Measurements from ENCODE around the gene TNNT2.

TNNT2 gene

GRCh38 chr1:201353186-201353940 is 24.1 kb downstream of the TNNT2 start:
- TF ChIP-seq, protein P1, sequence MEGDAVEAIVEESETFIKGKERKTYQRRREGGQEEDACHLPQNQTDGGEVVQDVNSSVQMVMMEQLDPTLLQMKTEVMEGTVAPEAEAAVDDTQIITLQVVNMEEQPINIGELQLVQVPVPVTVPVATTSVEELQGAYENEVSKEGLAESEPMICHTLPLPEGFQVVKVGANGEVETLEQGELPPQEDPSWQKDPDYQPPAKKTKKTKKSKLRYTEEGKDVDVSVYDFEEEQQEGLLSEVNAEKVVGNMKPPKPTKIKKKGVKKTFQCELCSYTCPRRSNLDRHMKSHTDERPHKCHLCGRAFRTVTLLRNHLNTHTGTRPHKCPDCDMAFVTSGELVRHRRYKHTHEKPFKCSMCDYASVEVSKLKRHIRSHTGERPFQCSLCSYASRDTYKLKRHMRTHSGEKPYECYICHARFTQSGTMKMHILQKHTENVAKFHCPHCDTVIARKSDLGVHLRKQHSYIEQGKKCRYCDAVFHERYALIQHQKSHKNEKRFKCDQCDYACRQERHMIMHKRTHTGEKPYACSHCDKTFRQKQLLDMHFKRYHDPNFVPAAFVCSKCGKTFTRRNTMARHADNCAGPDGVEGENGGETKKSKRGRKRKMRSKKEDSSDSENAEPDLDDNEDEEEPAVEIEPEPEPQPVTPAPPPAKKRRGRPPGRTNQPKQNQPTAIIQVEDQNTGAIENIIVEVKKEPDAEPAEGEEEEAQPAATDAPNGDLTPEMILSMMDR (IDR thresholded peaks at IDR 0.05; ENCODE audit: insufficient read depth, low read length, poor library complexity, severe bottlenecking): no peak
- H3K27me3 ChIP-seq (replicated peaks; ENCODE audit: control insufficient read depth, insufficient read depth, low read length): peaks cover 1% of the 10 kb centered on the region
- DNase-seq (ENCODE audit: extremely low read depth, insufficient read length): no peak
- no peak overlapping the region for H3K4me3 ChIP-seq (replicated peaks; ENCODE audit: low read depth, low read length)
- no peaks in the 10 kb centered on the region for H3K36me3 ChIP-seq (ENCODE audit: control insufficient read depth, insufficient read depth, low read length)

DNA sequence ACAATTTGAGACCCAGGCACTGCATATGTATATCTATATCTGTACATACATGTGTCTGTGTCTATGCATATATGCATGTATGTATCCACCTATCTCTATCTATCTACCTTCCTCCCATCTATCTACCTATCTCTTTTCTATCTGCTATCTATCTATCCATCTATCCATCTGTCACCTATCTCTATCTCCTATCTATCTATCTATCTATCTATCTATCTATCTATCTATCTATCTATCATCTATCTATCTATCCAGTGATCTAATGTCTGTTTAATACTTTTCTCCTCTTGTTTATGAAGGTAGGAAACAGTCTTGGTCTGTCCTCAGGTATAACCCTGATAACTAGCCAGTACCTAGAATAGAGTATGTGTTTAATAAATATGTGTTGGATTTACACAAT is 25.9 kb downstream of the TNNT2 start:
- Histone ChIP-seq H3K27me3 (replicated peaks; ENCODE audit: control insufficient read depth, insufficient read depth, low read length) (no peaks in the 10 kb centered on the region; the same call in none of the 2 replicates), H3K4me3 (replicated peaks; ENCODE audit: low read depth, low read length) (no peak overlapping the region), H3K36me3 (ENCODE audit: control insufficient read depth, insufficient read depth, low read length) (no peaks in the 10 kb centered on the region)
- TF ChIP-seq, protein P1 (IDR thresholded peaks at IDR 0.05; ENCODE audit: insufficient read depth, low read length, poor library complexity, severe bottlenecking): no peak
- no peak for DNase-seq (ENCODE audit: extremely low read depth, insufficient read length)

DNA sequence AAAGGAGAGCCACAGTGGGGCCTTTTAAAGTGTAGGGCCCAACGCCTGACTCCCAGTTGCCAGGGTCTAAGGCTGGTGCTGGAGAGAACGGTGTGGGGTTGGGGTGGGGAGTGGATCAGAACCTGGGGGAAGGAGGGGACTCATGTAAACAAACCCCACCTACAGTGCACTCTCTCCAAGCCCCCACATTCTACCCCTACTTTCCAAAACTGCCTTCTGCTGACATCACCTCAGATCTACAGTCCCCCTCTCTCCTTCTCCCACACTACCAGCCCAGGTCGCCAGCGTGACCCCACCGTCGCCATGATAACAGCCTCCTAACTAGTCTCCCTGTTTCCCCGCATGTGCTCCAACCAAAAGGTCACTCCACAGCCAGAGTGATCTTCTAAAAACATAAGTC is 26.6 kb downstream of the TNNT2 start:
- TF ChIP-seq, protein P1 (IDR thresholded peaks at IDR 0.05; ENCODE audit: insufficient read depth, low read length, poor library complexity, severe bottlenecking): no peak
- no peak for DNase-seq (ENCODE audit: extremely low read depth, insufficient read length)
- H3K4me3 ChIP-seq (replicated peaks; ENCODE audit: low read depth, low read length): no peak overlapping the region
- no peaks in the 10 kb centered on the region for H3K36me3 ChIP-seq (ENCODE audit: control insufficient read depth, insufficient read depth, low read length)
- no peaks in the 10 kb centered on the region; the same call in none of the 2 replicates for H3K27me3 ChIP-seq (replicated peaks; ENCODE audit: control insufficient read depth, insufficient read depth, low read length)

- TF ChIP-seq, protein P1 (IDR thresholded peaks at IDR 0.05; ENCODE audit: insufficient read depth, low read length, poor library complexity, severe bottlenecking): no peak
- DNase-seq (ENCODE audit: extremely low read depth, insufficient read length): no peak
- Histone ChIP-seq H3K4me3 (replicated peaks; ENCODE audit: low read depth, low read length) (no peak overlapping the region), H3K36me3 (ENCODE audit: control insufficient read depth, insufficient read depth, low read length) (no peaks in the 10 kb centered on the region), H3K27me3 (replicated peaks; ENCODE audit: control insufficient read depth, insufficient read depth, low read length) (no peaks in the 10 kb centered on the region; the same call in none of the 2 replicates)
Observed at GRCh38 chr1:201350361-201350725, 27.1 kb downstream of the TNNT2 start.

DNA sequence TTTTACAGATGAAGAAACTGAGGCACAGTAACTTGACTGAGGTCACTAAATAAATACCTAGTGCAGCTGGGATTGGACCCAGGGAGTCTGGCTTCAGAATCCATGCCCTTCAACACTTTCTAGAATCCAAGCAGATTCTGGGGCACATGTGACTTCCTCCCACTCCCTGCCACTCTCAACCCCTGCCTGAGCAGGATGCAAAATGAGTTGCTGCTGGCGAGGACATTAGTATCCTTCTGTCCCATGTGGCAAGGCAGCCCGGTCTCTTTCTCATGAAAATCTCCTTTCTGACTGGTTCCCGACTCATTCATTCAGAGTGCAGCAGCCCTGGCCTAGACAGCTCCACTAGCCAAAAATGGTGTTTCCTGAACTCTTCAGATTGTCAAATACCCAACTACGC is 28.4 kb downstream of the TNNT2 start:
- DNase-seq (ENCODE audit: extremely low read depth, insufficient read length): no peak
- Histone ChIP-seq H3K27me3 (replicated peaks; ENCODE audit: control insufficient read depth, insufficient read depth, low read length) (no peaks in the 10 kb centered on the region; the same call in none of the 2 replicates), H3K4me3 (replicated peaks; ENCODE audit: low read depth, low read length) (no peak overlapping the region), H3K36me3 (ENCODE audit: control insufficient read depth, insufficient read depth, low read length) (no peaks in the 10 kb centered on the region)
- TF ChIP-seq, protein P1 (IDR thresholded peaks at IDR 0.05; ENCODE audit: insufficient read depth, low read length, poor library complexity, severe bottlenecking): no peak

Data from GM06990 (cell line).